GM12892 (cell line): ENCODE results near the gene TIRAP.

Experiments used
- POLR2A ChIP-seq: IDR thresholded peaks from 2 replicates; pipeline ENCODE4 v1.6.1; 2011; ENCODE audit warnings: low read depth, low read length, control low read depth
- POLR2AphosphoS5 ChIP-seq: IDR thresholded peaks from 2 replicates; pipeline ENCODE4 v1.6.1; 2011; ENCODE audit warnings: low read depth, low read length, control low read depth

GRCh38 chr11:126328001-126328390 lies 45.1 kb downstream of the TIRAP start:
- TF ChIP-seq POLR2AphosphoS5 (no peak), POLR2A (no peak)
